ENCODE measurements around the gene LHX6.

LHX6 gene

GRCh38 chr9:122236681-122237080, 7.9 kb upstream of the LHX6 start:
- TF ChIP-seq, protein P1, sequence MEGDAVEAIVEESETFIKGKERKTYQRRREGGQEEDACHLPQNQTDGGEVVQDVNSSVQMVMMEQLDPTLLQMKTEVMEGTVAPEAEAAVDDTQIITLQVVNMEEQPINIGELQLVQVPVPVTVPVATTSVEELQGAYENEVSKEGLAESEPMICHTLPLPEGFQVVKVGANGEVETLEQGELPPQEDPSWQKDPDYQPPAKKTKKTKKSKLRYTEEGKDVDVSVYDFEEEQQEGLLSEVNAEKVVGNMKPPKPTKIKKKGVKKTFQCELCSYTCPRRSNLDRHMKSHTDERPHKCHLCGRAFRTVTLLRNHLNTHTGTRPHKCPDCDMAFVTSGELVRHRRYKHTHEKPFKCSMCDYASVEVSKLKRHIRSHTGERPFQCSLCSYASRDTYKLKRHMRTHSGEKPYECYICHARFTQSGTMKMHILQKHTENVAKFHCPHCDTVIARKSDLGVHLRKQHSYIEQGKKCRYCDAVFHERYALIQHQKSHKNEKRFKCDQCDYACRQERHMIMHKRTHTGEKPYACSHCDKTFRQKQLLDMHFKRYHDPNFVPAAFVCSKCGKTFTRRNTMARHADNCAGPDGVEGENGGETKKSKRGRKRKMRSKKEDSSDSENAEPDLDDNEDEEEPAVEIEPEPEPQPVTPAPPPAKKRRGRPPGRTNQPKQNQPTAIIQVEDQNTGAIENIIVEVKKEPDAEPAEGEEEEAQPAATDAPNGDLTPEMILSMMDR (IDR thresholded peaks at IDR 0.05; ENCODE audit: borderline replicate concordance, insufficient read depth, low read depth, low read length) = no peak
- H3K4me3 ChIP-seq (ENCODE audit: low read depth, low read length) = no peak overlapping the region

DNA sequence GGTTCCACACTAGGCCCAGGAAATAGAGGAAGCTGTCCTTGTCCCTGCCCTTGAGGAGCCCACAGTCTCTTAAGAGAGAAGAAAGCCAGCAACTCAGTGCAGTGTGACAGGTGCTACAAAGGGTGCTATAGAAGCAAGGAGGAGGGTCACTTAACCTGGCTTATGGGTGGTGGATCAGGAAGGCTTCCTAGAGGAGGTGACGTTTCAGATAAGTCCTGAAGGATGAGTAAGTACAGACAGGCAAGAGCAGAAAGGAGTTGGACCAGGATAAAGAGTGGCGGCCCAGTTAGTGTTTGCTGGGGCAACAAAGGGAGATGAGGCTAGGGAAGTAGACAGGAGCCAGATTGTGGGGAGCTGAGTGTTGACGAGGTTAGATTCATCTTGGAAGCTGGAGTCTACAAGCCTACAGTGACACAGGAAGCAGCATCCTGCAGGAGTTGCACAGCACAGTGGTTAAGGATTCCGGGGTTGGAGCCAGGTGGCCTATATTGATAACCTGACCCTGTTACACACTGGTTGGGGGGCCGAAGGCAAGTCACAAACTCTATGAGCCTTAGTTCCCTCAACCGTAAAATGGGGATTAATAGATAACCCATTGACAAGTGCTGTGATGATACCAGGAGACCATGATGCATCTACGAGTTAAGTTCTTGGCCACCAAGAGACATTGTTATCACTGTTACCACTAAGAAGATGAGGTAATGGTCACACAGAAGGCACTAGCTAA, 5.4 kb upstream of the LHX6 start:
- TF ChIP-seq, protein P1 (IDR thresholded peaks at IDR 0.05; ENCODE audit: borderline replicate concordance, insufficient read depth, low read depth, low read length) = no peak
- H3K4me3 ChIP-seq (ENCODE audit: low read depth, low read length) = no peak overlapping the region

DNA sequence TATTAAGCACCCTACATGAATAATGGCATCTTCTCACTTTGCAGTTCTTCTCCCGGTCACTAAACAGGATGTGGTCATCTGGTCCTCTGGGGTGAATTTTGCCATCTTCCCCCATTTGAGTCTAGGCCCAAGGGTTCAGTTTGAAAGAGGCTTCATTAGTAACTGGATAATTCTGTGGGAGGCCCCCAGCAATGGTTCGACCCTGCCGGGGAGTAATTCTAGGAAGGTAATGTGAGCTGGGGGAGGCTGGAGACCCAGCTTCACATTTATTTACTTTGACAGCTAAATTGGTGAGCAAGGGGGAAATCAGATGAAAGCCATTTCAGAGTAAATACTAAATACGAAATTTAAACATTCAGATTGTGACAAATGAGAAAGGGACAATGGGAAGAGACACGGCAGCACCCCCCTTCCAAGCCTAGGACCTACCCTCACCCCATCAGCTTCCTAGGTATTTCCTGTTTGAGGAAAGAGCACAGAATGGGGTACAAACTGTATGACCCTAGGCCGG, 4.1 kb upstream of the LHX6 start:
- H3K4me3 ChIP-seq (ENCODE audit: low read depth, low read length) = no peak overlapping the region
- TF ChIP-seq, protein P1 (IDR thresholded peaks at IDR 0.05; ENCODE audit: borderline replicate concordance, insufficient read depth, low read depth, low read length) = no peak

GRCh38 chr9:122229485-122229837, 704 bp upstream of the LHX6 start:
- TF ChIP-seq, protein P1 (IDR thresholded peaks at IDR 0.05; ENCODE audit: borderline replicate concordance, insufficient read depth, low read depth, low read length) = no peak
- H3K4me3 ChIP-seq (ENCODE audit: low read depth, low read length) = no peak overlapping the region

DNA sequence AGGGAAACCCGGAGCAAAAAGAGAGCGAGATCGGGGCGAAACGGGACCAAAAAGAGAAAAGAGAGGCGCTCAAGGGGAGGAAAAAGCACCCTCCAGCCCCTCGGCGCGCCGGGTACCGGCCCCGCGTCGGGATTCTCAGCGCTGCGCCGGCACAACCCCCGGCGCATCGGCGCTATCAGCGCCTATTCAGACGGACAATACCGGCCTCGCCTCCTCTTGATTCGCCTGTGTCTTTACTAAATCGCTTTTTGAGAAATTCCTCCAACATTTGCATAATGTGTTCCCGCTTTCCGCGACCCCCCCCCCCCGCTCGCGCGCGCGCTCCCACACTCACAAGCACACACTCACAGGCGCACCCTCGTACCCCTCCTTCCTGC, 578 bp downstream of the LHX6 start:
- H3K4me3 ChIP-seq (ENCODE audit: low read depth, low read length) = no peak overlapping the region
- TF ChIP-seq, protein P1 (IDR thresholded peaks at IDR 0.05; ENCODE audit: borderline replicate concordance, insufficient read depth, low read depth, low read length) = no peak

DNA sequence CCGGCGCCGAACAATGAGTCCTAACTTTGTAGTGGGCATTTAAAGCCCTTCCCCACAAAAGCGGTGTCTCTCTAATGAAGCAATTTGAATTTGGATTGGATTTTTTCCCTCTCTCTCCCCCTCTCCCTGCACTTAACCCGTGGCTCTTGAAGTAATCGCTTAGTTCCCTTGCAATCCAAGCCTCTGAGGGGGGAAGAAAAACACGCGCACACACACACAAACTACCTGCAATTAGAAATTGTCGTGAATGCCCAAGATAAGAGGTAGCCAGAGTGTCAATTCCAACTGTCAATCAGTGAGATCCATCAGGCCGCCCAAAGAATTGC, 1.2 kb downstream of the LHX6 start:
- no peak overlapping the region for H3K4me3 ChIP-seq (ENCODE audit: low read depth, low read length)
- TF ChIP-seq, protein P1 (IDR thresholded peaks at IDR 0.05; ENCODE audit: borderline replicate concordance, insufficient read depth, low read depth, low read length) = no peak

DNA sequence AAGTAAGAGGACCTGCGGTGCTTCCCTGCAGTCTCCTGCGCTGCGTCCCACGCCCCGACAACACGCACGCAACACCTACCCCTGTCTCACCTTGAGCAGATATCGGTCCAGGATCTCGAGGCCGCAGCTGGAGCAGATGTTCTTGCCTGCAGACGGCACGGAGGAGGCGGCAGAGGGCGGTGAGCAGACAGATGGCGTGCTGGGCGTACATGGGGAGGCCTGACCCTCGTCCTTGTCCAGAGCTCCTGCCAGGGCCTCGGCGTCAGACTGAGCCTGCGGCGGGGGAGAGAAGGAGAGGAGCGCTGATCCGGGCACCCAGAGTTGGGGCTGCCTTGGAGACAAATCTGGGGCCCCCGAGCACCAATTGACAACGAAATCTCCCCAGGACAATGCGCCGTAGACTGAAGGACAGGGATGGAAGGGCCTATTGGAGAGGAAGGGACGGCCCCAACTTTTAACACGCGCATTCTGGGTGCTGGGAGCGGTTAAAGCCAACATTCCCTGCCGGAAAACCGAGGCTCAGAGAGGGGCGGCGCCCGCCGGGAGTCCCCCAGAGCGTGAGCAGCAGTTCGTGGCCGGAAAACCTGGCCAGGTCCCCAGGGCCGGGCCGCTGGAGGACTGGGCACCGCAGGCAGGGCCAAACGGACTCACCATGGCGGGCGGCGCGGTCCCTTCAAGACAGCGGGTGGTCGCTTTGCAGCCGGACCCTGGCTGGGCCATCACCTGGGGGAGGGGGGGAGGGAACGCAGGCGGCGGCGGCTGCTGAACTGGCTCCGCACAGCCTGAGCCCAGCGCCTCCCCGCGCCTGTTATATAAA, 1.8 kb downstream of the LHX6 start:
- TF ChIP-seq, protein P1 (IDR thresholded peaks at IDR 0.05; ENCODE audit: borderline replicate concordance, insufficient read depth, low read depth, low read length) = no peak
- H3K4me3 ChIP-seq (ENCODE audit: low read depth, low read length) = no peak overlapping the region

Data from GM12875 (cell line).